NT2/D1 (cell line): ENCODE results near the gene MARCHF2.

Experiments used
- SUZ12 ChIP-seq: IDR thresholded peaks from 2 replicates; pipeline ENCODE4 v1.6.1; 2011; ENCODE audit not compliant: insufficient read length, insufficient read depth; ENCODE audit errors: extremely low read depth
- YY1 ChIP-seq: IDR thresholded peaks from 2 replicates; pipeline ENCODE4 v1.6.1; 2011; ENCODE audit not compliant: insufficient read length, insufficient read depth
- ZNF274 ChIP-seq: IDR thresholded peaks from 2 replicates; pipeline ENCODE4 v1.6.1; 2011; ENCODE audit warnings: mild to moderate bottlenecking, low read depth, low read length

- TF ChIP-seq YY1 (no peak), ZNF274 (no peak), SUZ12 (no peak)
Measured at GRCh38 chr19:8476524-8476923, 63.4 kb downstream of the MARCHF2 start.
